GM18909 (cell line): Measurements from ENCODE around the gene LRRC23.
"Not testable (repeated sequence)": the region's sequence is repeated elsewhere in the genome, so short reads cannot be mapped to it uniquely, and the experiment has no call there.

Source experiments
- ATAC-seq: cut with Tn5 transposase; IDR thresholded peaks from one replicate; pipeline ENCODE4 v1.9.1; 2021; ENCODE audit warnings: mild to moderate bottlenecking; ENCODE audit not compliant: unreplicated experiment, poor library complexity

The LRRC23 gene

GRCh38 chr12:6899837-6900519 lies 4.6 kb upstream of the LRRC23 start:
- ATAC-seq, result no peak

GRCh38 chr12:6902448-6902847 lies 2.2 kb upstream of the LRRC23 start:
- no peak for ATAC-seq

- ATAC-seq, result no peak
Measured at GRCh38 chr12:6903722-6904121, 900 bp upstream of the LRRC23 start.

- ATAC-seq, result no peak
Measured at GRCh38 chr12:6905414-6906040, 905 bp downstream of the LRRC23 start.

- not testable (repeated sequence) for ATAC-seq
Measured at GRCh38 chr12:6908141-6908540, 3.5 kb downstream of the LRRC23 start.

GRCh38 chr12:6909421-6910145 lies 5.0 kb downstream of the LRRC23 start:
- ATAC-seq, result no peak

GRCh38 chr12:6912164-6912935 lies 7.7 kb downstream of the LRRC23 start:
- ATAC-seq, result no peak

- peak; percentile 76 for ATAC-seq
Measured at GRCh38 chr12:6914246-6914946, 9.8 kb downstream of the LRRC23 start, which contains the start of gene ENO2. TSS of gene ENO2 (plus strand) at chr12:6914580. CDS start at chr12:6915833, 1,253 bp downstream.

GRCh38 chr12:6914947-6915788 lies 10.5 kb downstream of the LRRC23 start:
- ATAC-seq, result no peak

GRCh38 chr12:6915789-6916285 lies 11.2 kb downstream of the LRRC23 start:
- no peak for ATAC-seq

- no peak for ATAC-seq
Measured at GRCh38 chr12:6916426-6917200, 12.0 kb downstream of the LRRC23 start.

GRCh38 chr12:6917491-6918231 lies 13.0 kb downstream of the LRRC23 start:
- ATAC-seq, result no peak

GRCh38 chr12:6919588-6919987 lies 15.0 kb downstream of the LRRC23 start:
- no peak for ATAC-seq

- ATAC-seq, result no peak
Measured at GRCh38 chr12:6921539-6921938, 16.9 kb downstream of the LRRC23 start.

- no peak for ATAC-seq
Measured at GRCh38 chr12:6921996-6922946, 17.6 kb downstream of the LRRC23 start.

- no peak for ATAC-seq
Measured at GRCh38 chr12:6923003-6923732, 18.5 kb downstream of the LRRC23 start.
